ENCODE results near the gene CCDC77. TPM values are rescaled to one million over a fixed set of nuclear protein-coding genes. Genes with fewer than 3 reads are reported as not detected.
"Not testable (repeated sequence)": the region's sequence is repeated elsewhere in the genome, so short reads cannot be mapped to it uniquely, and the experiment has no call there.

Gene CCDC77
- total and polyA plus RNA-seq, 2 donors (not counting 1 experiment from before 2014, with no cell fraction given) = 8.6 to 12.9 TPM

GRCh38 chr12:370739-371485 lies 30.5 kb upstream of the CCDC77 start:
- H2AFZ ChIP-seq (ENCODE audit: insufficient read depth, low read depth, low read length, poor library complexity, severe bottlenecking); H3K4me1 Mint-ChIP-seq; H3K27me3 ChIP-seq (replicated peaks in 1 of 4; ENCODE audit: control extremely low read depth in 1 of 4, control insufficient read depth in 3 of 4, insufficient read depth in 4 of 4, low read length in 3 of 4); H3K4me3 Mint-ChIP-seq; H3K27me3 Mint-ChIP-seq; H3K9me3 ChIP-seq (ENCODE audit: control extremely low read depth in 1 of 3, control insufficient read depth in 2 of 3, insufficient read depth in 1 of 3, low read length in 2 of 3); H3K9me3 Mint-ChIP-seq (ENCODE audit: insufficient read depth); DNase-seq; CTCF ChIA-PET; H3K4me3 ChIP-seq (ENCODE audit: control extremely low read depth in 1 of 5, extremely low read depth in 1 of 5, insufficient read depth in 1 of 5, low read depth in 2 of 5, low read length in 4 of 5); POLR2A ChIA-PET; H3K27ac ChIP-seq (ENCODE audit: low read length in 2 of 2); H3K4me2 ChIP-seq (replicated peaks; ENCODE audit: low read depth, low read length, poor library complexity, severe bottlenecking); ATAC-seq (ENCODE audit: low read depth); intact Hi-C loops (cut with micrococcal nuclease); H3K4me1 ChIP-seq (ENCODE audit: control insufficient read depth in 2 of 2, insufficient read depth in 2 of 2, low read length in 2 of 2); H3K79me2 ChIP-seq (ENCODE audit: control insufficient read depth, insufficient read depth, low read length); H3K9ac ChIP-seq (ENCODE audit: low read length); H3K27ac Mint-ChIP-seq: not testable (repeated sequence)
- Histone ChIP-seq H4K20me1 (ENCODE audit: control insufficient read depth, insufficient read depth, low read length, poor library complexity, severe bottlenecking) (peaks cover 15% of the 10 kb centered on the region), H3K36me3 (replicated peaks in 1 of 2; ENCODE audit: control extremely low read depth in 1 of 2, control insufficient read depth in 1 of 2, extremely low read depth in 1 of 2, insufficient read depth in 2 of 2, low read length in 1 of 2) (peaks cover 13 to 43% of the 10 kb centered on the region in 2 experiments)
- WGBS (ENCODE audit: insufficient coverage) = no CpG with 5 or more reads among the region's 5 CpGs

- intact Hi-C loops (cut with micrococcal nuclease) = loop anchor here (5.0 to 10.0 kb wide), 2 partner anchors 1206 to 1418 kb away; partner anchors contain the start of gene FBXL14
- DNase-seq = no peak
- H3K4me3 ChIP-seq (ENCODE audit: control extremely low read depth in 1 of 5, extremely low read depth in 1 of 5, insufficient read depth in 1 of 5, low read depth in 2 of 5, low read length in 4 of 5) = peak overlapping the region in 1 of 5 experiments; percentile 99
- ChIA-PET CTCF (no interaction called here), POLR2A (no interaction called here)
- peak overlapping the region; percentile 81 for H3K4me2 ChIP-seq (replicated peaks; ENCODE audit: low read depth, low read length, poor library complexity, severe bottlenecking)
- no peaks in the 10 kb centered on the region for H3K9me3 ChIP-seq (ENCODE audit: control extremely low read depth in 1 of 3, control insufficient read depth in 2 of 3, insufficient read depth in 1 of 3, low read length in 2 of 3)
- no peak overlapping the region for H3K9ac ChIP-seq (ENCODE audit: low read length)
- peaks cover 78% of the 10 kb centered on the region for H3K79me2 ChIP-seq (ENCODE audit: control insufficient read depth, insufficient read depth, low read length)
- no peaks in the 10 kb centered on the region for H3K9me3 Mint-ChIP-seq (ENCODE audit: insufficient read depth)
- no peaks in the 10 kb centered on the region for H3K27me3 Mint-ChIP-seq
- H3K36me3 ChIP-seq (replicated peaks in 1 of 2; ENCODE audit: control extremely low read depth in 1 of 2, control insufficient read depth in 1 of 2, extremely low read depth in 1 of 2, insufficient read depth in 2 of 2, low read length in 1 of 2) = peaks cover 4 to 27% of the 10 kb centered on the region in 2 experiments
- H3K4me3 Mint-ChIP-seq = peak overlapping the region; percentile 29
- peak overlapping the region in 1 of 2 donors; percentile 93 for H3K27ac ChIP-seq (ENCODE audit: low read length in 2 of 2)
- TF ChIP-seq EZH2 (IDR thresholded peaks at IDR 0.05; ENCODE audit: borderline replicate concordance, insufficient read depth, low read depth, low read length, poor library complexity, severe bottlenecking) (no peak), CTCF (IDR thresholded peaks at IDR 0.05) (no peak)
- no peak overlapping the region for H2AFZ ChIP-seq (ENCODE audit: insufficient read depth, low read depth, low read length, poor library complexity, severe bottlenecking)
- WGBS (ENCODE audit: insufficient coverage) = no CpG with 5 or more reads among the region's 4 CpGs
- H3K4me1 ChIP-seq (ENCODE audit: control insufficient read depth in 2 of 2, insufficient read depth in 2 of 2, low read length in 2 of 2) = peaks cover 27 to 28% of the 10 kb centered on the region in 2 donors
- H3K27me3 ChIP-seq (replicated peaks in 1 of 4; ENCODE audit: control extremely low read depth in 1 of 4, control insufficient read depth in 3 of 4, insufficient read depth in 4 of 4, low read length in 3 of 4) = no peaks in the 10 kb centered on the region
- H3K4me1 Mint-ChIP-seq = peaks cover 40% of the 10 kb centered on the region
- H3K27ac Mint-ChIP-seq = no peak overlapping the region
- peaks cover 56% of the 10 kb centered on the region for H4K20me1 ChIP-seq (ENCODE audit: control insufficient read depth, insufficient read depth, low read length, poor library complexity, severe bottlenecking)
- ATAC-seq (ENCODE audit: low read depth) = no peak
Measured at GRCh38 chr12:386651-387050, 14.8 kb upstream of the CCDC77 start.

All from B cell (primary cell).